Jurkat, Clone E6-1 (cell line): ENCODE measurements around the gene ATG5.
"Not testable (repeated sequence)": the region's sequence is repeated elsewhere in the genome, so short reads cannot be mapped to it uniquely, and the experiment has no call there.

Source experiments
- DNase-seq: peaks from one replicate; pipeline ENCODE4 v3.0.0-alpha.2; 2011; ENCODE audit warnings: low read depth, low spot score
- H3K4me3 ChIP-seq: 2 replicates; pipeline ENCODE4 v1.5.1; 2011; ENCODE audit warnings: mild to moderate bottlenecking, low read length, control low read depth, moderate library complexity

Gene ATG5

GRCh38 chr6:106269268-106269919, 56.2 kb downstream of the ATG5 start:
- not testable (repeated sequence) for DNase-seq, H3K4me3 ChIP-seq

- not testable (repeated sequence) for DNase-seq, H3K4me3 ChIP-seq
Measured at GRCh38 chr6:106268500-106268899, 57.1 kb downstream of the ATG5 start.

GRCh38 chr6:106264433-106264832, 61.1 kb downstream of the ATG5 start:
- not testable (repeated sequence) for H3K4me3 ChIP-seq, DNase-seq

GRCh38 chr6:106259748-106260147, 65.8 kb downstream of the ATG5 start:
- not testable (repeated sequence) for H3K4me3 ChIP-seq, DNase-seq

- no peak for DNase-seq
Measured at GRCh38 chr6:106258726-106259125, 66.8 kb downstream of the ATG5 start.

GRCh38 chr6:106257195-106257594, 68.4 kb downstream of the ATG5 start:
- H3K4me3 ChIP-seq = no peak overlapping the region
- no peak for DNase-seq

More at GRCh38 chr6:106258726-106259125, 66.8 kb downstream of the ATG5 start:
- no peak overlapping the region for H3K4me3 ChIP-seq

GRCh38 chr6:106256201-106256968, 69.2 kb downstream of the ATG5 start:
- H3K4me3 ChIP-seq = no peak overlapping the region
- DNase-seq = no peak

- no peak for DNase-seq
- no peak overlapping the region for H3K4me3 ChIP-seq
Measured at GRCh38 chr6:106255306-106255705, 70.3 kb downstream of the ATG5 start.

- DNase-seq = no peak
- no peak overlapping the region for H3K4me3 ChIP-seq
Measured at GRCh38 chr6:106254636-106255035, 70.9 kb downstream of the ATG5 start.

GRCh38 chr6:106253731-106254130, 71.8 kb downstream of the ATG5 start:
- H3K4me3 ChIP-seq = no peak overlapping the region
- DNase-seq = no peak

- no peak for DNase-seq
- no peak overlapping the region for H3K4me3 ChIP-seq
Measured at GRCh38 chr6:106253172-106253571, 72.4 kb downstream of the ATG5 start.

- H3K4me3 ChIP-seq = no peak overlapping the region
- DNase-seq = no peak
Measured at GRCh38 chr6:106252687-106253086, 72.9 kb downstream of the ATG5 start.

- not testable (repeated sequence) for DNase-seq, H3K4me3 ChIP-seq
Measured at GRCh38 chr6:106251531-106252255, 73.9 kb downstream of the ATG5 start.

- H3K4me3 ChIP-seq = no peak overlapping the region
- DNase-seq = no peak
Measured at GRCh38 chr6:106250953-106251352, 74.6 kb downstream of the ATG5 start.

- H3K4me3 ChIP-seq = no peak overlapping the region
- no peak for DNase-seq
Measured at GRCh38 chr6:106249658-106250057, 75.9 kb downstream of the ATG5 start.

GRCh38 chr6:106247733-106248132, 77.8 kb downstream of the ATG5 start:
- DNase-seq = no peak
- no peak overlapping the region for H3K4me3 ChIP-seq

GRCh38 chr6:106247293-106247692, 78.3 kb downstream of the ATG5 start:
- H3K4me3 ChIP-seq = no peak overlapping the region

GRCh38 chr6:106244931-106245330, 80.6 kb downstream of the ATG5 start:
- no peak overlapping the region for H3K4me3 ChIP-seq
- DNase-seq = no peak

More at GRCh38 chr6:106247293-106247692, 78.3 kb downstream of the ATG5 start:
- no peak for DNase-seq

- no peak overlapping the region for H3K4me3 ChIP-seq
- DNase-seq = no peak
Measured at GRCh38 chr6:106244521-106244920, 81.0 kb downstream of the ATG5 start.

GRCh38 chr6:106243261-106243660, 82.3 kb downstream of the ATG5 start:
- DNase-seq = no peak
- no peak overlapping the region for H3K4me3 ChIP-seq
